Activated T-helper 1 cell treated with anti-CD3 and anti-CD28 coated beads, Interleukin-12 subunit alpha, Interleukin-12 subunit beta, Interleukin-2, Interleukin-4 antibody, amounts not matched to agents 30 ng/mL and 10 ng/mL and 1 ng/mL, durations not matched to agents 14 hours and 24 hours and 36 hours (primary cell): ENCODE results near the gene STAC2. TPM values are rescaled to one million over a fixed set of nuclear protein-coding genes. Genes with fewer than 3 reads are reported as not detected.
"Not testable (repeated sequence)": the region's sequence is repeated elsewhere in the genome, so short reads cannot be mapped to it uniquely, and the experiment has no call there.

ENCODE experiments used
- DNase-seq: peaks from one replicate; pipeline ENCODE4 v3.0.0; 2021; ENCODE audit warnings: low spot score
- H3K27ac Mint-ChIP-seq: one replicate; pipeline ENCODE4 v1.8.0; 2021; ENCODE audit warnings: mild to moderate bottlenecking, mixed read lengths
- H3K27me3 Mint-ChIP-seq: one replicate; pipeline ENCODE4 v1.8.0; 2022; ENCODE audit warnings: mild to moderate bottlenecking, moderate library complexity, mixed read lengths; ENCODE audit not compliant: insufficient read depth
- H3K36me3 Mint-ChIP-seq: one replicate; pipeline ENCODE4 v1.8.0; 2021; ENCODE audit warnings: low read depth, mixed read lengths
- H3K4me1 Mint-ChIP-seq: one replicate; pipeline ENCODE4 v1.8.0; 2021; ENCODE audit warnings: low read depth, mixed read lengths
- H3K4me3 Mint-ChIP-seq: one replicate; pipeline ENCODE4 v1.8.0; 2021; ENCODE audit warnings: mild to moderate bottlenecking, moderate library complexity, mixed read lengths
- H3K9me3 Mint-ChIP-seq: one replicate; pipeline ENCODE4 v1.8.0; 2021; ENCODE audit warnings: mixed read lengths
- intact Hi-C: fragments of 100-400 bp; cut with micrococcal nuclease; formaldehyde crosslinking; loops from one replicate; pipeline ENCODE4 v1.15.1; 2024
- total RNA-seq: library from RNA; stranded (reverse); gene quantifications from 2 replicates; pipeline ENCODE4 v1.2.3, GENCODE V29; 2022

STAC2 gene, protein sequence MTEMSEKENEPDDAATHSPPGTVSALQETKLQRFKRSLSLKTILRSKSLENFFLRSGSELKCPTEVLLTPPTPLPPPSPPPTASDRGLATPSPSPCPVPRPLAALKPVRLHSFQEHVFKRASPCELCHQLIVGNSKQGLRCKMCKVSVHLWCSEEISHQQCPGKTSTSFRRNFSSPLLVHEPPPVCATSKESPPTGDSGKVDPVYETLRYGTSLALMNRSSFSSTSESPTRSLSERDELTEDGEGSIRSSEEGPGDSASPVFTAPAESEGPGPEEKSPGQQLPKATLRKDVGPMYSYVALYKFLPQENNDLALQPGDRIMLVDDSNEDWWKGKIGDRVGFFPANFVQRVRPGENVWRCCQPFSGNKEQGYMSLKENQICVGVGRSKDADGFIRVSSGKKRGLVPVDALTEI
- 0.08 TPM in 1 of 2 replicates, not detected in the other for total RNA-seq

- Mint-ChIP-seq H3K4me1 (peaks cover 5% of the 10 kb centered on the region), H3K27me3 (peaks cover 36% of the 10 kb centered on the region), H3K27ac (no peak within 1 kb of the TSS), H3K9me3 (no peaks in the 10 kb centered on the region), H3K36me3 (no peaks in the 10 kb centered on the region), H3K4me3 (peak within 1 kb of the TSS; percentile 58)
- intact Hi-C loops, result no loop called here
- DNase-seq, result no peak
Measured at GRCh38 chr17:39225308-39225958, at the start of gene STAC2. STAC2 (minus strand) TSS chr17:39225945; CDS start chr17:39225502, 443 bp downstream.

DNA sequence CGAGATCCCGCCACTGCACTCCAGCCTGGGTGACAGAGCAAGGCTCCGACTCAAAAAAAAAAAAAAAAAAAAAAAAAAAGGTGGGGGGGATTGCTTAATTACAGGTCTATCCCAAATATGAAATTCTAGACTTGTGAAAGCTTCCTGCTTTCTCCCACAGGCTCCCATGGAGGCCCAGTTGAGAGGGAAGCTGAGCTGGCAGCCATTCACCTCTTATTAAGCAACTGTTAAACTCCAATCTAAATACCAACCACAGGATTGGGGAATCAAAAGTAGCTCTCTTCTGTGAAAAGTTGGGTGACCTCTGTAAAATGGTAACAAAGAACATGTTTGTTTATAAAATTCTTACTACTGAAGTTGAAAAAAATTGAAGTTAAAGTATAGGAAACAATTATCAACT, 45.8 kb upstream of the STAC2 start:
- Mint-ChIP-seq H3K36me3 (peaks cover 8% of the 10 kb centered on the region), H3K9me3 (no peaks in the 10 kb centered on the region), H3K27me3 (no peaks in the 10 kb centered on the region), H3K4me1 (no peaks in the 10 kb centered on the region), H3K27ac (no peak overlapping the region), H3K4me3 (no peak overlapping the region)
- no peak for DNase-seq
- intact Hi-C loops, result no loop called here

GRCh38 chr17:39270923-39271322, 45.2 kb upstream of the STAC2 start:
- no peak overlapping the region for H3K27ac Mint-ChIP-seq
- no peak for DNase-seq
- intact Hi-C loops, result no loop called here
- no peaks in the 10 kb centered on the region for H3K27me3 Mint-ChIP-seq
- no peaks in the 10 kb centered on the region for H3K4me1 Mint-ChIP-seq
- H3K4me3 Mint-ChIP-seq, result no peak overlapping the region
- no peaks in the 10 kb centered on the region for H3K9me3 Mint-ChIP-seq
- H3K36me3 Mint-ChIP-seq, result peaks cover 8% of the 10 kb centered on the region

- no peak for DNase-seq
- Mint-ChIP-seq H3K9me3 (no peaks in the 10 kb centered on the region), H3K36me3 (peaks cover 16% of the 10 kb centered on the region), H3K4me3 (no peak overlapping the region), H3K27me3 (no peaks in the 10 kb centered on the region), H3K27ac (no peak overlapping the region), H3K4me1 (no peaks in the 10 kb centered on the region)
- intact Hi-C loops, result no loop called here
Measured at GRCh38 chr17:39264119-39264518, 38.4 kb upstream of the STAC2 start.

DNA sequence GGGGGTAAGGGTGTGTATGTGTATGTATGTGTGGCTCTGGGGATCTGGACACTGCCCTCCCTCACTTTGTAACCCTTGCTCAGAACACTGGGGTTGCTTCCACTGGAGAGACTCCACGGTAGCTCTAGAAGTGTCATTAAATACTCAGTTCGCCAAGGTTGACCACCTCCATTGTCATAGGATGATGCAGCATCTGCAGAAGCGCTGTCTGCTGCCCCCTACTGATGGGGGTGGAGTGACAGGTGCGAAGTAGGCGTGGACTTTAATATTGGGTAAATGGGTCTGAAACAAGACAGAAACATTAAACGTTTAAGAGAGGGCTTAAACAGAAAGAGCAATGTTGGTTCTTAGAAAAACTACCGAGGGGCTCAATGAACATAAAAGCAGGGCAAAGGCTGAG, 35.5 kb upstream of the STAC2 start:
- Mint-ChIP-seq H3K27me3 (no peaks in the 10 kb centered on the region), H3K4me1 (no peaks in the 10 kb centered on the region), H3K9me3 (no peaks in the 10 kb centered on the region), H3K36me3 (peaks cover 17% of the 10 kb centered on the region), H3K4me3 (no peak overlapping the region), H3K27ac (no peak overlapping the region)
- intact Hi-C loops, result no loop called here
- no peak for DNase-seq

- Mint-ChIP-seq H3K27me3 (no peaks in the 10 kb centered on the region), H3K4me3 (no peak overlapping the region), H3K9me3 (no peaks in the 10 kb centered on the region), H3K36me3 (peaks cover 12% of the 10 kb centered on the region), H3K27ac (no peak overlapping the region), H3K4me1 (no peaks in the 10 kb centered on the region)
- intact Hi-C loops, result no loop called here
- no peak for DNase-seq
Measured at GRCh38 chr17:39252788-39253460, 27.2 kb upstream of the STAC2 start.

DNA sequence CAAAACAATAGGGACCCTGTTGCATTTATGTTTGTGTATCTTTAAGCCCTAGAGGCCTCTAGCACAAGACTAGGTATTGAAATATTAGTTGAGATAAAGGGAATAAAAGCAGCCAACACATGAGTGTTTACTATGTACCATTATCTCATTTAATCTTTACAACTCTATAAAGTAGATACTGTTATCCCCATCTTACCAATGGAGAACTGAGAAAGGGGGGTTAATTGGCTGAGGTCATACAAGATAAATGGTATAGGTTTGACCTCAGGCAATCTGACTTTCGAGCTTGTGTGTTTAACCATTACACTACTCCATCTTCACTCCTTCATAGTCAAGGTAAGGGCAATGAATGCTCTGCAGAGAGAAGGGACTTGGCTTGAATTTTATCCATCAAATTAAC, 26.3 kb upstream of the STAC2 start:
- H3K4me3 Mint-ChIP-seq, result no peak overlapping the region
- H3K27ac Mint-ChIP-seq, result no peak overlapping the region

DNA sequence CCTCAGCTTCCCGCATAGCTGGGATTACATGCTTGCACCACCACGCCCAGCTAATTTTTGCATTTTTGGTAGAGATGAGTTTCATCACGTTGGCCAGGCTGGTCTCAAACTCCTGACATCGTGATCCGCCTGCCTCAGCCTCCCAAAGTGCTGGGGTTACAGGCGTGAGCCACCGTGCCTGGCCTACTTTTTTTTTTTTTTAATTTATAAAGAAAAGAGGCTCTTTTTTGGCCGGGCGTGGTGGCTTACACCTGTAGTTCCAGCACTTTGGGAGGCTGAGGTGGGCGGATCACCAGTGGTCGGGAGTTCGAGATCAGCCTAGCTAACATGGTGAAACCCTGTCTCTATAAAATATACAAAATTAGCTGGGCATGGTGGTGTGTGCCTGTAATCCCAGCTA, 24.3 kb upstream of the STAC2 start:
- intact Hi-C loops, H3K4me1 Mint-ChIP-seq, H3K9me3 Mint-ChIP-seq, H3K27me3 Mint-ChIP-seq, H3K4me3 Mint-ChIP-seq, H3K27ac Mint-ChIP-seq, H3K36me3 Mint-ChIP-seq, DNase-seq: not testable (repeated sequence)

More for the DNA sequence above, 26.3 kb upstream of the STAC2 start:
- intact Hi-C loops, result no loop called here
- H3K9me3 Mint-ChIP-seq, result no peaks in the 10 kb centered on the region
- H3K4me1 Mint-ChIP-seq, result no peaks in the 10 kb centered on the region
- peaks cover 10% of the 10 kb centered on the region for H3K36me3 Mint-ChIP-seq
- DNase-seq, result no peak
- H3K27me3 Mint-ChIP-seq, result peaks cover 3% of the 10 kb centered on the region

DNA sequence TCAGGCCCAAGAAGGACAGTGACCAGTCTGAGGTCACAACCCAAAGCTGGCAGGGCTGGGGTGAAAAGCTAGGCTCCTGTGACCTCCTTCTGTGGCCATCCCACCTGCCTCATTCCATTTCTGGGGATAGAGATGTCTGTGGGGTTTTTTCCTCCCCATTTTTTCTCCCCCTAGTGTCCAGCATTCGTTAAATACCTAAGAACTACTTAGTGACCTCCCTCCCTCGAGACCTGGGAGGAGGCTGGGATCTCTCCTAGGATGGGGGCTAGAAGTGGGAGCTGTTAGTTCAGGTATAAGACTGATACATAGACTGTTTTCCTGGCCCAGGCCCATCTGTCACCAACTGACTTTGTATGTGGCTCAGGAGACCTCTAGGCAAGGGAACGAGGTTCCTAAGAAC, 20.5 kb upstream of the STAC2 start:
- intact Hi-C loops, result no loop called here
- peaks cover 6% of the 10 kb centered on the region for H3K27me3 Mint-ChIP-seq
- DNase-seq, result no peak
- H3K4me1 Mint-ChIP-seq, result no peaks in the 10 kb centered on the region
- no peaks in the 10 kb centered on the region for H3K9me3 Mint-ChIP-seq
- no peak overlapping the region for H3K27ac Mint-ChIP-seq
- H3K4me3 Mint-ChIP-seq, result no peak overlapping the region
- no peaks in the 10 kb centered on the region for H3K36me3 Mint-ChIP-seq

DNA sequence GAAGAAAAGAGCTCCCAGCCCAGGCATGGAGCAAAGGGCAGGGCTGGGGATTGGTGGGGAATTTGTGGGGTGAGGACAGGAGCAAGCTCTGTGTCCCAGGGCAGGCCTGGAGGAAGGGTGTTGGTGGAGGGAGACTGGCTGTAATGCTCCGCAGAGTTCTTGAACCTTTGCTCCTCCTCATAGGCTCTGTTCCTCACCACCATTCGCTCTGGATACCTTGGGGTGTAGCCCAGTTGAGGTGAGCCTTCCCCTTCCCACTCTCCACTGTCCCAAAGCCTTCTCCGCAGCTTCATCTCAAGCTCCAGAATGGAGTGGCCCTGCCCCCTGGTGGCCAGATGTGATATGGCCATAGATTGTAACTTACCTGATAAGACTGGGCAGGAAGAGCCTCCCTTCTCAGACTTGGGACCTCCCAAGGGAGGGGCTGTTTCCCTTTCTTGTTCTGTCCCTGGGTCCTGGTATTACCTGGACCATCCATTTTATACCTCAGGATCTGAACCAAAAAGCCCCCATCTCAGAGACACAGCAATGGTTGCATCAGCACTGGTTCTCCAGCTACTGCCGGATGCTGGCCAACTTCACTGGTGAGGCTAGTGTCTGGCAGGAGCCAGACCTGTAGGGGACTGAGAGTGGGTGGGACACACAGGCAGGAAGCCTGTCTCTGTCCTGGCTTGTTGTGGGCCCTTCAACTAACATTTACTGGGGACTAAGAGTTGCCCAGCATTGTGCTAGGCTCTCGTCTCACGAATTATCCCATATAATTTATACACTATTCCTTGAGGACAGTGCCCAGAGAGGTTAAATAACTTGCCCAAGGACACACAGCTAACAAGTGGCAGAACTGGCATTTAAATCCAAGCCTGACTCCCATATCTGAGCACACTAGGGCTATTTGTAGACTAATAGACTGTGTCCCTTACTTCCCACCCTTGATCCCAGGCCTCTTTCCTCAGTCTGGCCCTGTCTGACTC, 19.1 kb upstream of the STAC2 start:
- peaks cover under 1% of the 10 kb centered on the region for H3K4me1 Mint-ChIP-seq
- no peak overlapping the region for H3K27ac Mint-ChIP-seq
- no peak overlapping the region for H3K4me3 Mint-ChIP-seq
- intact Hi-C loops, result loop anchor here (1.0 to 2.0 kb wide), 5 partner anchors 10 to 262 kb away; no protein-coding TSS in a partner anchor
- H3K27me3 Mint-ChIP-seq, result peaks cover 6% of the 10 kb centered on the region
- H3K36me3 Mint-ChIP-seq, result no peaks in the 10 kb centered on the region
- no peaks in the 10 kb centered on the region for H3K9me3 Mint-ChIP-seq
- peak; percentile 73 for DNase-seq

DNA sequence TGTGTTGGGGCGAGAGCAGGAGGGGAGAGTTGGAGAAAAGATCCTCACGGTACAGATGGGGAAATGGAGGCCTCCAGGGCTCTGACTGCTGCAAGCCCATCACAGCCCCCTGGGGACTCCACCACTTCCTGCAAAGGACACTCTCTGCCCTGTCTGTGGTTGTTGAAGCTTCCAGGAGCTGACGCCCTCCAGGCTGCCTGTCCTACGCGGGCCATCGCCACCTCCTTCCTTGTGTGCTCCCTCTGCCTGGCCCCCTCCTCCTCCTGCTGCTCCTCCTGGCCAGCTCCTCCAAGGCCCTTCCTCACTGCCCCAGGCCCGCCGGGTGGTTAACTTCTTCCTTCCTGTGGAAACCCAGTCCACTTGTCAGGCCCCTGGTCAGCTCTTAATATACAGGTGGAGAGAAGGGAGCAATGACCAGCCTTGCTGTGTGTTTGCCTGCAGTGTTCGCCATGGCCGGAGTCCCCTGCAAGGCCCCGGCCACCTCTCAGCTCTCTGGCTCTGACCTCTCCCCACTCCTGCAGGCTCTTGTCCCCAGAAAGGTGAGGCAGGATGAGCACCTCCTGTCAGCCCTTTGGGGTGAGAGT, 18.4 kb upstream of the STAC2 start:
- Mint-ChIP-seq H3K36me3 (no peaks in the 10 kb centered on the region), H3K4me3 (no peak overlapping the region), H3K4me1 (peaks cover 7% of the 10 kb centered on the region), H3K27ac (no peak overlapping the region), H3K27me3 (peaks cover 8% of the 10 kb centered on the region), H3K9me3 (no peaks in the 10 kb centered on the region)
- no peak for DNase-seq
- intact Hi-C loops, result loop anchor here (1.0 to 2.0 kb wide), 5 partner anchors 9 to 261 kb away; no protein-coding TSS in a partner anchor

DNA sequence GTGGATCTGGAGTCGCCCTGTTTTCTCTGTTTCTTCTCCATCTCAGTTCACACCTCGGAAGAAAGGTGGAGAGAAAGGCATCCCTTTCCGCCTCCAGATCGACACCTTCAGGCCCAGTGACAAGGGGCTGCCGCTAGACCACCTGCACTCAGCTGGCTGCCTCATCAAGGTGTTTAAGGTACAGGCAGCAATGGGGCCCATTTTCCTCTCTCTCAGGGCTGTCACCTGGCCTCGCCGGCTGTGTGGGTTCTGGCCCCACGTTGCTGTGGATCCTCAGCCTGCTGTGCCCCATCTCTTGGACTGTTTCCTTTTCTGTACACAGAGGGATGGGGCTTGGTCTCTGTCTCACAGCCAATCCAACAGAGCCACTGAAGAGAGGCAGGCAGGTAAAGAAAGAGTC, 17.4 kb upstream of the STAC2 start:
- intact Hi-C loops, result no loop called here
- no peak overlapping the region for H3K27ac Mint-ChIP-seq

More for the DNA sequence above, 17.4 kb upstream of the STAC2 start:
- no peak overlapping the region for H3K4me3 Mint-ChIP-seq
- peaks cover 11% of the 10 kb centered on the region for H3K27me3 Mint-ChIP-seq
- H3K36me3 Mint-ChIP-seq, result no peaks in the 10 kb centered on the region
- H3K4me1 Mint-ChIP-seq, result peaks cover 7% of the 10 kb centered on the region
- DNase-seq, result no peak
- no peaks in the 10 kb centered on the region for H3K9me3 Mint-ChIP-seq
